ENCODE results near the gene CRYL1. TPM values are rescaled to one million over a fixed set of nuclear protein-coding genes. Genes with fewer than 3 reads are reported as not detected.

Gene CRYL1
- polyA plus RNA-seq, 3 donors = 35.0 to 70.2 (median 51.4) TPM

- no peaks in the 10 kb centered on the region for H3K9me3 ChIP-seq (replicated peaks in 1 of 2; ENCODE audit: control insufficient read depth in 1 of 2, insufficient read depth in 1 of 2, low read length in 2 of 2)
- H4K20me1 ChIP-seq (ENCODE audit: insufficient read depth, low read length) = no peaks in the 10 kb centered on the region
- H3K36me3 ChIP-seq (replicated peaks in 1 of 2; ENCODE audit: control insufficient read depth in 1 of 2, insufficient read depth in 2 of 2, low read length in 2 of 2) = peaks cover 0 to 7% of the 10 kb centered on the region in 2 donors
- H3K4me2 ChIP-seq (replicated peaks; ENCODE audit: extremely low read depth, low read length, poor library complexity, severe bottlenecking) = no peak overlapping the region
- H3K4me1 ChIP-seq (ENCODE audit: control insufficient read depth in 1 of 2, insufficient read depth in 2 of 2, low read length in 2 of 2) = no peaks in the 10 kb centered on the region
- TF ChIP-seq CTCF (IDR thresholded peaks at IDR 0.05) = no peak
- Mint-ChIP-seq H3K36me3 (peaks cover 31 to 35% of the 10 kb centered on the region in 2 donors), H3K9me3 (peaks cover 0 to 2% (median 0%) of the 10 kb centered on the region in 7 donors), H3K27ac (no peak overlapping the region), H3K27me3 (ENCODE audit: low read depth in 3 of 3) (peaks cover 0 to 6% (median 0%) of the 10 kb centered on the region in 3 donors), H3K4me3 (no peak overlapping the region), H3K4me1 (peaks cover 8% of the 10 kb centered on the region)
- intact Hi-C loops (cut with micrococcal nuclease) = no loop called here
- H3K27me3 ChIP-seq (ENCODE audit: control insufficient read depth in 2 of 2, insufficient read depth in 2 of 2, low read length in 2 of 2) = no peaks in the 10 kb centered on the region
- no peak overlapping the region for H3K4me3 ChIP-seq (replicated peaks in 1 of 3; ENCODE audit: low read depth in 2 of 3, low read length in 3 of 3)
- no peak overlapping the region for H3K9ac ChIP-seq (ENCODE audit: insufficient read depth, low read length, poor library complexity, severe bottlenecking)
- no peaks in the 10 kb centered on the region for H3K79me2 ChIP-seq (ENCODE audit: insufficient read depth, low read length)
- H3K27ac ChIP-seq (ENCODE audit: low read depth in 1 of 2, low read length in 2 of 2) = no peak overlapping the region
- no peak for DNase-seq
- 92% methylated on average over 8 of the region's 11 CpGs for WGBS (ENCODE audit: insufficient coverage)
- no peak overlapping the region for H2AFZ ChIP-seq (ENCODE audit: insufficient read depth, low read depth, low read length, poor library complexity, severe bottlenecking)
Measured at GRCh38 chr13:20428666-20429644, 96.7 kb downstream of the CRYL1 start.

- H3K9ac ChIP-seq (ENCODE audit: insufficient read depth, low read length, poor library complexity, severe bottlenecking) = no peak overlapping the region
- intact Hi-C loops (cut with micrococcal nuclease) = no loop called here
- H3K27me3 Mint-ChIP-seq (ENCODE audit: low read depth in 3 of 3) = peaks cover 0 to 6% (median 0%) of the 10 kb centered on the region in 3 donors
- no peak for TF ChIP-seq CTCF (IDR thresholded peaks at IDR 0.05)
- H3K79me2 ChIP-seq (ENCODE audit: insufficient read depth, low read length) = no peaks in the 10 kb centered on the region
- no peak overlapping the region for H3K4me2 ChIP-seq (replicated peaks; ENCODE audit: extremely low read depth, low read length, poor library complexity, severe bottlenecking)
- H3K9me3 ChIP-seq (replicated peaks in 1 of 2; ENCODE audit: control insufficient read depth in 1 of 2, insufficient read depth in 1 of 2, low read length in 2 of 2) = no peaks in the 10 kb centered on the region
- no peak overlapping the region for H3K4me3 ChIP-seq (replicated peaks in 1 of 3; ENCODE audit: low read depth in 2 of 3, low read length in 3 of 3)
- H3K4me1 Mint-ChIP-seq = peaks cover 8% of the 10 kb centered on the region
- H3K36me3 Mint-ChIP-seq = peaks cover 36 to 37% of the 10 kb centered on the region in 2 donors
- peaks cover 0 to 2% (median 0%) of the 10 kb centered on the region in 7 donors for H3K9me3 Mint-ChIP-seq
- H3K4me3 Mint-ChIP-seq = no peak overlapping the region
- no peaks in the 10 kb centered on the region for H3K27me3 ChIP-seq (ENCODE audit: control insufficient read depth in 2 of 2, insufficient read depth in 2 of 2, low read length in 2 of 2)
- H3K27ac Mint-ChIP-seq = peak overlapping the region in 1 of 7 donors; percentile 38
- no peak overlapping the region for H2AFZ ChIP-seq (ENCODE audit: insufficient read depth, low read depth, low read length, poor library complexity, severe bottlenecking)
- DNase-seq = no peak
- no peaks in the 10 kb centered on the region for H3K4me1 ChIP-seq (ENCODE audit: control insufficient read depth in 1 of 2, insufficient read depth in 2 of 2, low read length in 2 of 2)
- H3K27ac ChIP-seq (ENCODE audit: low read depth in 1 of 2, low read length in 2 of 2) = no peak overlapping the region
- peaks cover 0 to 7% of the 10 kb centered on the region in 2 donors for H3K36me3 ChIP-seq (replicated peaks in 1 of 2; ENCODE audit: control insufficient read depth in 1 of 2, insufficient read depth in 2 of 2, low read length in 2 of 2)
- 91% methylated on average over 9 of the region's 11 CpGs for WGBS (ENCODE audit: insufficient coverage)
- H4K20me1 ChIP-seq (ENCODE audit: insufficient read depth, low read length) = no peaks in the 10 kb centered on the region
Measured at GRCh38 chr13:20426766-20427448, 98.8 kb downstream of the CRYL1 start.
